H1 (cell line): ENCODE results near the gene RIPPLY2. TPM values are rescaled to one million over a fixed set of nuclear protein-coding genes. Genes with fewer than 3 reads are reported as not detected.

Experiments
- EZH2 ChIP-seq: fragments of 200-600 bp; sonication (generic); IDR thresholded peaks from 2 replicates; pipeline ENCODE4 v1.7.1; 2012; ENCODE audit warnings: low read depth, mild to moderate bottlenecking, moderate library complexity, low read length, inconsistent platforms; ENCODE audit not compliant: severe bottlenecking
- GTF2F1 ChIP-seq: IDR thresholded peaks from 2 replicates; pipeline ENCODE4 v1.6.1; 2012; ENCODE audit warnings: low read depth, low read length, improper control_type of control experiment, borderline replicate concordance
- KDM1A ChIP-seq: fragments of 200-600, 300-600 bp; sonication (generic); IDR thresholded peaks from 2 replicates; pipeline ENCODE4 v1.7.1; 2016; ENCODE audit warnings: mild to moderate bottlenecking, low read length, borderline replicate concordance
- NANOG ChIP-seq: IDR thresholded peaks from 2 replicates; pipeline ENCODE4 v1.6.1; 2011; ENCODE audit warnings: low read length, low read depth, mild to moderate bottlenecking, inconsistent platforms; ENCODE audit not compliant: insufficient read depth, poor library complexity, severe bottlenecking
- POLR2A ChIP-seq, 2 experiments: IDR thresholded peaks; 1 replicate in 1 of 2; 2 replicates in 1 of 2; pipeline ENCODE4 v1.6.1; 2011; ENCODE audit warnings: low read depth in 2 of 2, low read length in 2 of 2, mild to moderate bottlenecking in 2 of 2; ENCODE audit errors: control extremely low read depth in 1 of 2
- SP4 ChIP-seq: IDR thresholded peaks from 2 replicates; pipeline ENCODE4 v1.6.1; 2012; ENCODE audit warnings: low read length, inconsistent platforms
- SRF ChIP-seq: IDR thresholded peaks from 2 replicates; pipeline ENCODE4 v1.6.1; 2011; ENCODE audit warnings: mild to moderate bottlenecking, low read depth, low read length, moderate library complexity
- polyA plus RNA-seq, 7 experiments: library from polyadenylated mRNA; depleted of rRNA in 3 of 7; stranded (reverse) in 5 of 7; unstranded in 2 of 7; fragments of >200 nt in 5 of 7; fragments of 200-250 nt in 2 of 7; gene quantifications; 1 replicate in 5 of 7; 2 replicates in 1 of 7; 4 replicates in 1 of 7; pipeline versions ENCODE4 v1.2.1 to v1.2.3, GENCODE V29; 2011 to 2013; ENCODE audit warnings: missing spikeins in 2 of 7, mixed read lengths in 2 of 7
- total RNA-seq: library from RNA; stranded (reverse); fragmentation: NEBNext Ultra II Directional; extraction: Animal tissue kit (Norgen Biotek cat#: 25700); gene quantifications from 2 replicates; pipeline ENCODE4 v1.2.1, GENCODE V29; 2021
- TF ChIP-seq, protein P1 (sequence below): IDR thresholded peaks from 2 replicates; pipeline ENCODE4 v1.6.1; 2011; ENCODE audit warnings: low read depth, mild to moderate bottlenecking, low read length; ENCODE audit not compliant: insufficient read depth

Gene RIPPLY2
- total and polyA plus RNA-seq, 2 of the 8 experiments (the other 6 are each of a cell fraction or from before 2014, with no cell fraction given), result 0.74 to 1.5 TPM

DNA sequence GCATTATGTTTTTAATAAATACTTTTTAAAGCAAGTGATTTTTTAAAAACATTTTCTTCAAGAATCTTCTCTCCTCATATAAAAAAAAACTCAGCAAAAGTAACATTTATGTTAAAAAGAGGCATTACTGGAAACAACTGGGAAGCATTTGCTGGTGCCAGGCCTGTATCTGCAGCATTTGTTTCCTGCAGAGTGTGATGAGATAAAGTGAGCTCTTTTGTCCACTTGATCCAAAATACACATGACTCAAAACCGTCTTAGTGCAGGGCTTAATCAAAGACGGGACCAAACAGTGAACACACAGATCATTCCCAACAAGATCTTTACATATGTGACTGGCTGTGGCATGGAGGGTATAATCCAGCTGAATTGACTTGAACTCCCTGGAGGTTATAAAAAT lies 28.3 kb upstream of the RIPPLY2 start (continued):
- TF ChIP-seq, protein P1, sequence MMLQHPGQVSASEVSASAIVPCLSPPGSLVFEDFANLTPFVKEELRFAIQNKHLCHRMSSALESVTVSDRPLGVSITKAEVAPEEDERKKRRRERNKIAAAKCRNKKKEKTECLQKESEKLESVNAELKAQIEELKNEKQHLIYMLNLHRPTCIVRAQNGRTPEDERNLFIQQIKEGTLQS, result no peak
- TF ChIP-seq SP4, result no peak
- no peak for TF ChIP-seq KDM1A
- TF ChIP-seq NANOG, result no peak
- no peak for TF ChIP-seq POLR2A (IDR thresholded peaks at IDR 0.05; ENCODE audit: control extremely low read depth in 1 of 2, low read depth in 2 of 2, low read length in 2 of 2)
- TF ChIP-seq GTF2F1, result no peak
- TF ChIP-seq EZH2, result no peak
- TF ChIP-seq SRF, result no peak
- TF ChIP-seq, all 59 proteins: peak for 0
